Activated CD4-positive, alpha-beta memory T cell treated with anti-CD3 and anti-CD28 coated beads, Interleukin-2, amount 10 ng/mL, durations not matched to agents 7 days and 5 days (primary cell): Measurements from ENCODE around the gene SMPD2. TPM values are rescaled to one million over a fixed set of nuclear protein-coding genes. Genes with fewer than 3 reads are reported as not detected.
"Not testable (repeated sequence)": the region's sequence is repeated elsewhere in the genome, so short reads cannot be mapped to it uniquely, and the experiment has no call there.

Experiments
- CTCF ChIA-PET: fragments of 350-600 bp; sonication (Branson Sonifier 250); formaldehyde crosslinking; loops from one replicate; lab custom pipeline; 2021; ENCODE audit warnings: antibody characterized with exemption, inconsistent platforms; lab: Charles Lee
- POLR2A ChIA-PET: fragments of 350-600 bp; sonication (Branson Sonifier 250); formaldehyde crosslinking; loops from one replicate; lab custom pipeline; 2021; ENCODE audit warnings: antibody characterized with exemption; lab: Charles Lee
- DNase-seq: peaks from one replicate; pipeline ENCODE4 v3.0.0-alpha.2; 2020
- H3K27ac Mint-ChIP-seq: one replicate; pipeline ENCODE4 v1.8.0; 2021; ENCODE audit warnings: mild to moderate bottlenecking, mixed read lengths
- H3K27me3 Mint-ChIP-seq: one replicate; pipeline ENCODE4 v1.8.0; 2021; ENCODE audit warnings: mixed read lengths
- H3K36me3 Mint-ChIP-seq: one replicate; pipeline ENCODE4 v1.8.0; 2021; ENCODE audit warnings: low read depth, mixed read lengths
- H3K4me1 Mint-ChIP-seq: one replicate; pipeline ENCODE4 v1.8.0; 2021; ENCODE audit warnings: mixed read lengths
- H3K4me3 Mint-ChIP-seq: one replicate; pipeline ENCODE4 v1.8.0; 2021; ENCODE audit warnings: mild to moderate bottlenecking, mixed read lengths
- H3K9me3 Mint-ChIP-seq: one replicate; pipeline ENCODE4 v1.8.0; 2021; ENCODE audit warnings: mixed read lengths
- total RNA-seq, 2 experiments: library from RNA; stranded (reverse); gene quantifications; one replicate each; pipeline ENCODE4 v1.2.3, GENCODE V29; 2021

SMPD2 gene
- total RNA-seq, 2 experiments from 2014 or later = 15.9 to 16.9 TPM

DNA sequence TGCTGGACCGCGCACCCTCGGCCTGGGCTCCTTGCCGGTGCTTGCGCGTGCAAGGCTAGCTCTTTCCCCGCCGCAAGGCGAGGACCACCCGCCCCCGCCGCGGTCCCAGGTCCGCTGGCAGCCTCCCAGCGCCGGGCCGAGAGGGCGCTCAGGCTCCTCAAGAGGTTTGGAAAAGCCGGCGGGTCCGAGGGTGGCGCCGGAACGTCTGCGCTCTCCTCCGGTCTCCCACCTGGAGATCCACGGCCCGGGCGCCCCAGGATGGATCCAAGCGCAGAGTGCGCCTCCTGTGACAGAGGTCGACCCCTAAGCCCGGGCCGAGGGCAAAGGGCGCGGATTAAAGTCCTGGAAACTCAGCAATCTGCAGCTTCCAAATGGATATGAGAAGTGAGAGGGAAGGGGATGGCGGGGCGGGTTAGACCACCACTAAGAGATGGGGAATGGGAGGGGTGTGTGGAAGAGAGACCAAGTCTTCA, 15.6 kb downstream of the SMPD2 start:
- H3K4me1 Mint-ChIP-seq = peaks cover 78% of the 10 kb centered on the region
- no peaks in the 10 kb centered on the region for H3K9me3 Mint-ChIP-seq
- CTCF ChIA-PET = interaction anchor here (0.6 to 6.6 kb wide), 11 partner anchors 9 to 1152 kb away, joined by 3 to 36 read pairs (median 5); partner anchors contain the start of genes CD164, PPIL6 and SMPD2
- H3K27me3 Mint-ChIP-seq = no peaks in the 10 kb centered on the region
- peak overlapping the region; percentile 97 for H3K4me3 Mint-ChIP-seq
- H3K36me3 Mint-ChIP-seq = peaks cover 35% of the 10 kb centered on the region
- peak overlapping the region; percentile 69 for H3K27ac Mint-ChIP-seq
- POLR2A ChIA-PET = interaction anchor here (0.6 to 13.3 kb wide), 11 partner anchors 13 to 361 kb away, joined by 3 to 243 read pairs (median 14); partner anchors contain the start of genes AK9, CD164, CEP57L1 and FIG4
- no peak for DNase-seq

DNA sequence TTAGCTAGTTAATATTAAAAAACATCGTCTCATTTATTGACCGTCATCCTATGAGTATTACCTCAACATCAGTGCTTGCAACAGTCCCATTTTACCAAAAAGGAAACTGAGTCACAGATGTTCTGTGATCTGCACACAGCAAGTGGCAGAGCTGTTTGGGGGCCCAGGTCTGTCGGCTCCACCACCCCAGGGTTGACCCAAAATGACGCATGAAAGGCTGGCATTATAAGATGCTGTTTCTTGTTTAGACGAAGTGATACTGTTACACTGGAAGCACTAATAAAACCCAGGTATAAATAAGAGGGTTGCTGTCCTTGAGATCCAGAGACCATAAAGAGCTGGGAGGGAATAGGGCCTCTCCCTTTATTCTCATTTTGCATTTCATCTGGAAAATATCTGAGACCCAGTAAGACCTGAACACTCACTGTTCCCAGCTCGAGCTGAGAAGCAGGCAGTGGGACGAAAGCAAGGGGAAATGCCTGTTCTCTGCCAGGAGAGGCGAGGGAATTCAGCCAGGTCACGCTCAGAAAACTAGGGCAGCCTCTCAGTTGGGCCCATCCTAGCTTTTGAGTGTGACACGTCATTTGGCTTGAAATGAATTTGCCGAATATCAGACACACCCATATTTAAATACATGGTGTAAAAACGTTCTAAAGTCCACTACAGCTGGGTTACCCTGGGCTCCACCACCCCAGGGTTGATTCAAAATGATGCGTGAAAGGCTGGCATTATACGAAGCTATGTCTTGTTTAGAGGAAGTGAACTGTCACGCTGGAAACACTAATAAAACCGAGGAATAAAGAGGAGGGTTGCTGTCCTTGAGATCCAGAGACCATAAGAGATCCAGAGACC, 16.4 kb downstream of the SMPD2 start:
- peak overlapping the region; percentile 97 for H3K4me3 Mint-ChIP-seq
- H3K4me1 Mint-ChIP-seq = peaks cover 75% of the 10 kb centered on the region
- no peak for DNase-seq
- H3K27ac Mint-ChIP-seq = peak overlapping the region; percentile 69
- no peaks in the 10 kb centered on the region for H3K27me3 Mint-ChIP-seq
- POLR2A ChIA-PET = interaction anchor here (1.1 to 13.3 kb wide), 7 partner anchors 13 to 83 kb away, joined by 3 to 243 read pairs (median 45); partner anchors contain the start of genes CD164, PPIL6, SMPD2 and ZBTB24
- peaks cover 35% of the 10 kb centered on the region for H3K36me3 Mint-ChIP-seq
- CTCF ChIA-PET = interaction anchor here (0.6 to 6.6 kb wide), 11 partner anchors 8 to 1151 kb away, joined by 3 to 36 read pairs (median 5); partner anchors contain the start of genes CD164, PPIL6 and SMPD2
- H3K9me3 Mint-ChIP-seq = peaks cover 3% of the 10 kb centered on the region

DNA sequence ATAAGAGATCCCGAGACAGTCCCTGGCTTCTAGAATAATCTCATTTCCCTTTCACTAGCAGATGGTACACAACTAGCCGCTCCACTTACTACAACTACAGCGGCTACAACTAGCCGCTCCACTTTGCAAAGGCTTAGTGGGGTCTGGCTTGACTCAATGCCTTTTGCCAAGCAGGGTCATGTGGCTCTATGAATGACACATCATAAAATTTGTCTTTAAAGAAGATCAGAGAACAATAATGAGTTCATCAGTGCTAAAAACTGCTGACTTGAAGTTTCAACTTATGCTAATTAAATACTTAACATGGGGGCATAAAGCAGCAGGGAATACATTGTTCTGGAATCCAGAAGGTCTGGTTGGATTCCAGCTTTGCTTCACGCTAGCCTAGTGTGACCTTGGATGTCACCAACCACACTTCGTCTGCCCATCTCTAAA, 17.1 kb downstream of the SMPD2 start:
- Mint-ChIP-seq H3K4me1 (peaks cover 75% of the 10 kb centered on the region), H3K9me3 (peaks cover 3% of the 10 kb centered on the region), H3K27ac (peak overlapping the region; percentile 69), H3K27me3 (no peaks in the 10 kb centered on the region), H3K4me3 (peak overlapping the region; percentile 97), H3K36me3 (peaks cover 36% of the 10 kb centered on the region)
- no peak for DNase-seq
- ChIA-PET CTCF (interaction anchor here (0.6 to 3.8 kb wide), 4 partner anchors 34 to 236 kb away, joined by 3 to 19 read pairs (median 10); partner anchors contain the start of gene CD164), POLR2A (interaction anchor here (1.1 to 13.3 kb wide), 6 partner anchors 14 to 84 kb away, joined by 3 to 243 read pairs (median 84); partner anchors contain the start of genes CD164, PPIL6, SMPD2 and ZBTB24)

DNA sequence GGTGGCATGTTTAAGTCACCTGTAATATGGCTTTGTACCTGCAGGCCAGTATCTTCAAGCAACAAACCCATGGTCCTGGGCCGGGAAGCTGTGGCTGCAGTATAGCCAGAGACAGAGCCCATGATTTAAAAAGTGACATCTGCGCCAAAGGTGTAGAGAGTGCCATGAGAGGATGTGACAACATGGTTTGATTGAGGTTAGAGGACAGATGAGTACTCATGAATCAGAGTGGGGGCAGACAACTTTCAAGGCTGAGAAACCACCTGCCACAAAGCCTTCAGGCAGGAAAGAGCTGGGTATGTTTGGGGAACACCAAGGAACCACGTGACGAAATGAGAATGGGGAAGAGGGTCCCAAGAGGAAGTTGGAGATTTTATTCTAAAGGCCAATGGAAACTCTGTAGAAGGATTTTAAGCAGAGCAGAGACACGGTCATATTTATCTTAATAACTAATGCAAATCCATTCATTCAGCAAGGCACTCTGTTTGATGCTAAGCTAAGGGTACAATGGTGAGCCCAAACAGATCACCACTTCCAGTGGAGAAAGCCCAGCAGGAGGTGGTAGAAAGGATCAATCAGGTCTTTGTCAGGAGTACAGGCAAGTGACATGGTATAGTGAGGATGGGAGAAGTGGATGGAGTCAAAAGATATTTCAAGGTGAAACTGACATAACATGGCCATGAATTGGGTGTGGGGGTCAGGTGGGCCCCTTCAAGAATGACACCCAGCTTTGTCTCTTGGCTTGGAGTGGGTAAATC, 18.4 kb downstream of the SMPD2 start:
- DNase-seq = peak; percentile 59
- peaks cover 39% of the 10 kb centered on the region for H3K36me3 Mint-ChIP-seq
- no peaks in the 10 kb centered on the region for H3K27me3 Mint-ChIP-seq
- peaks cover 63% of the 10 kb centered on the region for H3K4me1 Mint-ChIP-seq
- peak overlapping the region; percentile 69 for H3K27ac Mint-ChIP-seq
- H3K9me3 Mint-ChIP-seq = peaks cover 3% of the 10 kb centered on the region
- ChIA-PET POLR2A (interaction anchor here (0.7 to 13.3 kb wide), 11 partner anchors 10 to 365 kb away, joined by 3 to 243 read pairs (median 4); partner anchors contain the start of genes CD164, PPIL6, SMPD2 and ZBTB24), CTCF (interaction anchor here (0.9 to 3.3 kb wide), 5 partner anchors 21 to 581 kb away, joined by 3 to 12 read pairs (median 5); partner anchors contain the start of gene CD164)
- H3K4me3 Mint-ChIP-seq = no peak overlapping the region

DNA sequence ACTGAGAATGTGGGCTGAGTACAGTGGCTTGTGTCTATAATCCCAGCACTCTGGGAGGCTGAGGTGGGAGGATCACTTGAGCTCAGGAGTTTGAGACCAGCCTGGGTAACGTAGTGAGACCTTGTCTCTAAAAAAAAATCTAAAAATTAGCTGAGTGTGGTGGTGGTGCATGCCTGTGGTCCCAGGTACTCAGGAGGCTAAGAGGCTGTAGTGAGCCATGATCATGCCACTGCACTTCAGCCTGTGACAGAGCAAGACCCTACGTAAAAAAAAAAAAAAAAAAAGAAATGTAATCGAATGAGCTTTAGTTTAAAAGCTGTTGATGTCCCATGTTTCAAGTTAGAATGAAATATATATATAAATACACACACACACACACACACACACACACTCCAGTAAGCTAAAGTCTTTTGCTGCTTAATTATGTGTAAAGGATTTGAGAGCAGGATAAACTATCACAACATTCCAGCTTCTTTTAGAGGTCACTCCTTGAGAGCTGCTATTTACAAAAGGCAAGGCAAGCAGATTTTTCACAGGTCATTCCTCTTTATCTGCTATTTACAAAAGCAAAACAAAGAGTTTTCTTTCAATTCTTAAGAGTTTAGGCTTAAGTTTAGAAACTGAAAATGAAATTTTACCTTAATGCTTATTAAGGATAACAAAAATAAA, 19.8 kb downstream of the SMPD2 start:
- ChIA-PET CTCF (interaction anchor here (1.0 to 3.3 kb wide), 5 partner anchors 18 to 579 kb away, joined by 3 to 12 read pairs (median 5); partner anchors contain the start of gene CD164), POLR2A (interaction anchor here (0.9 to 13.3 kb wide), 6 partner anchors 10 to 366 kb away, joined by 3 to 243 read pairs (median 71); partner anchors contain the start of genes CD164, PPIL6, SMPD2 and ZBTB24)
- no peak for DNase-seq
- H3K27ac Mint-ChIP-seq = no peak overlapping the region
- H3K27me3 Mint-ChIP-seq = no peaks in the 10 kb centered on the region
- H3K4me1 Mint-ChIP-seq = peaks cover 61% of the 10 kb centered on the region
- peaks cover 3% of the 10 kb centered on the region for H3K9me3 Mint-ChIP-seq
- no peak overlapping the region for H3K4me3 Mint-ChIP-seq
- H3K36me3 Mint-ChIP-seq = peaks cover 38% of the 10 kb centered on the region

DNA sequence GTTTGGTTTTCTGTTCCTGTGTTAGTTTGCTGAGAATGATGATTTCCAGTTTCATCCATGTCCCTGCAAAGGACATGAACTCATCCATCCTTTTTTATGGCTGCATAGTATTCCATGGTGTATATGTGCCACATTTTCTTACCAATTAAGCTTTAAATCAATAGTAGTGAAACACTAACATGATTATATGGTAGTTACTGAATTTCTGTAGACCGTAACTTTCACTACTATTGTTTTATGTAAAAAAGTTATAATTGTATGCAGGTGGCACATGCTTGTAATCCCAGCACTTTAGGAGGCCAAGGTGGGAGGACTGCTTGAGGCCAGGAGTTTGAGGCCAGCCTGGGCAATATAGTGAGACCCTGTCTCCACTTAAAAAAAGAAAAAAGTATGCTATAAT, 20.7 kb downstream of the SMPD2 start:
- DNase-seq, H3K27ac Mint-ChIP-seq, H3K9me3 Mint-ChIP-seq, H3K4me3 Mint-ChIP-seq, H3K27me3 Mint-ChIP-seq: not testable (repeated sequence)
- POLR2A ChIA-PET = interaction anchor here (0.8 to 13.3 kb wide), 4 partner anchors 18 to 78 kb away, joined by 5 to 243 read pairs (median 132); partner anchors contain the start of genes CD164, PPIL6, SMPD2 and ZBTB24
- peaks cover 46% of the 10 kb centered on the region for H3K36me3 Mint-ChIP-seq
- CTCF ChIA-PET = interaction anchor here (1.2 kb wide), 1 partner anchor 17 kb away, joined by 3 read pairs; no protein-coding TSS in a partner anchor
- H3K4me1 Mint-ChIP-seq = peaks cover 66% of the 10 kb centered on the region

DNA sequence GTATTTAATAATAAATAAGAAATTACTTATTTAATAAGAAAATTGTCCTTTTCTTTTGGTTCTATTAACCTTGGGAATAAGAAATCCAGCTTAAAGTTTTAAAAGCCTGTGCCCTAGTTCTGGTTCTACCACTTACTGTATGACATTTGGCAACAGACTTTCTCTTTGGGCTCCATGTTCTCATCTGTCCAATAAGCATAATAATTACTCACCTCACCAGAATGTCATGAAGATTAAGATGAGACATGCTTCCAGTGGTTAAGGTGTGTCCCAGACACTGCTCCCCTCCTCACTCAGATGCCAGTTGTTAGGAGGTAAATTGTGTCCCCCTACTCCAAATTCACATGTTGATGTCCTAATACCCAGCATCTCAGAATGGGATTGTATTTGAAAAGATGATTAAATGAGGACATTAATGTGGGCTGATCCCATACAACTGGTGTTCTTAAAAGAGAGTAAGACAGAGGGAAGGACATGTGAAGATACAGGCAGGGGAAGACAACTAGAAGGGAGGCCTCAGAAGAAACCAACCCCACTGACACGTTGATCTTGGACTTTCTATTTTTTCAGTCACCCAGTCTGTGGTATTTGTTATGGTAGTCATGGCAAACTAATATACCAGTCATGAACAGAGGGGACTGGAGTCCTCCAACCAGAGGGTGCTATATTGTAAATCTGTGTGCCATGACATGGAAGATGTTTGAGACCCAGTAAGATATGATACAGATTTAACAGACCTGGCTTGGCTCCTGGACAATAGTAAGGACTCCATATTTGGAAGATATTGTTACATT, 21.4 kb downstream of the SMPD2 start:
- ChIA-PET POLR2A (interaction anchor here (0.8 to 13.3 kb wide), 4 partner anchors 17 to 79 kb away, joined by 5 to 243 read pairs (median 66); partner anchors contain the start of genes CD164, PPIL6 and SMPD2), CTCF (interaction anchor here (2.0 kb wide), 1 partner anchor 20 kb away, joined by 4 read pairs; no protein-coding TSS in a partner anchor)
- Mint-ChIP-seq H3K36me3 (peaks cover 51% of the 10 kb centered on the region), H3K4me1 (peaks cover 59% of the 10 kb centered on the region), H3K9me3 (peaks cover 3% of the 10 kb centered on the region), H3K27me3 (no peaks in the 10 kb centered on the region), H3K4me3 (no peak overlapping the region), H3K27ac (no peak overlapping the region)
- DNase-seq = no peak

DNA sequence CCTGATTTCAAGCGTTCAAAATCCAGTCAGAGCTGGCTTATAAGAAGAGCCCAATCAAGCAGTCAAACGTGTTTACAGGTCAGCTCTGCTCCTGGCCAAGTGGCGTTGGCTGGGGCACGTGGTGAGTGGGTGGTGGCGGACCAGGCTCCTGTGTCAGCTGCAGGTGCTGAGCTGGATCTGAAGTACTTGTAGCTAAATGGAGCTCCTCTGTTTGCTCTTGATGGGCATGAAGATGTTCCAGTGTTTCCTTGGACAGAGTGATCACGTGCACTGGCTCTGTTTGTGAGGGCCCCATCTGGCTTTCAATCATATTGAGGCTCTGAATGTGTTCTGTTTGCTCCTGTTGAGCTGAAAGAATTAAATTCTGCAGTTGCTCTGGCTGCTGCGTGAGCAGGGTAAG, 25.2 kb downstream of the SMPD2 start:
- CTCF ChIA-PET = interaction anchor here (1.4 to 1.6 kb wide), 2 partner anchors 9 to 17 kb away, joined by 3 read pairs; partner anchors contain the start of gene ZBTB24
- no peak for DNase-seq
- Mint-ChIP-seq H3K9me3 (peaks cover 3% of the 10 kb centered on the region), H3K36me3 (peaks cover 86% of the 10 kb centered on the region), H3K4me1 (peaks cover 39% of the 10 kb centered on the region), H3K27me3 (no peaks in the 10 kb centered on the region), H3K27ac (no peak overlapping the region), H3K4me3 (no peak overlapping the region)
- POLR2A ChIA-PET = interaction anchor here (0.7 to 0.8 kb wide), 3 partner anchors 10 to 26 kb away, joined by 3 read pairs; no protein-coding TSS in a partner anchor

DNA sequence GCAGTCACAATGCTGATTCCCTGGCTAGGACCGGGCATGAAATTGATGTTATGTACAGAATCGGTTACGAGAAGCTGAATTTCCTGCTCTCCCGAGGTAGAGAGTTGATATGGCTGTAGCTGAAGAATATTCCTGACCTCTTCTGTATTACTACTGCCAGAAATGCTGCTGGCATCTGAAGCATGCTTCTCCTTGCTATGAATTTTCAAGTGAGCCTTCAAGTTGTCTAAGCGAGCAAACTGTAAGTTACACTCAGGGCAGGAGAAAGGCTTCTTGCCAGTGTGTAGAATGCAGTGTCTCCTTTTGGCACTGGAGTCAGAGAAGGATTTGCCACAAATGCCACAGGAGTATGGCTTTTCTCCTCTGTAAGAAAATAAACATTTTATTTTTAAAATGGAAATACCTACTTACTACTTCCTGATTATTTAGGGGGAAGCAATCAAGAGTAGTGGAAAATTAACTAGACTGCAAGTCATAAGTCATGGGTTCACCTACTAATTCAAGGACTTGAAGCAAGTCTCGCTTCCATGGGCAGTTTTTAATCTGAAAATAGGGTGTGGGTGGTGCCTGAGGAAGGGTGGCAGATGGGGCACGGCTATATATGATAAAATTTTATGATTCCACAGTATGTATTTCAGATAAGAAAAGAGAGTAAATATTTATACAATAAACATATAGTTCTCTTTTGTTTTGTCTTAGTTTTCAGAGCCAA, 25.8 kb downstream of the SMPD2 start:
- Mint-ChIP-seq H3K4me1 (peaks cover 42% of the 10 kb centered on the region), H3K9me3 (peaks cover 3% of the 10 kb centered on the region), H3K27me3 (no peaks in the 10 kb centered on the region), H3K4me3 (no peak overlapping the region), H3K36me3 (peaks cover 86% of the 10 kb centered on the region), H3K27ac (no peak overlapping the region)
- POLR2A ChIA-PET = interaction anchor here (0.7 to 0.8 kb wide), 3 partner anchors 10 to 25 kb away, joined by 3 read pairs; no protein-coding TSS in a partner anchor
- DNase-seq = no peak
- CTCF ChIA-PET = no interaction called here

DNA sequence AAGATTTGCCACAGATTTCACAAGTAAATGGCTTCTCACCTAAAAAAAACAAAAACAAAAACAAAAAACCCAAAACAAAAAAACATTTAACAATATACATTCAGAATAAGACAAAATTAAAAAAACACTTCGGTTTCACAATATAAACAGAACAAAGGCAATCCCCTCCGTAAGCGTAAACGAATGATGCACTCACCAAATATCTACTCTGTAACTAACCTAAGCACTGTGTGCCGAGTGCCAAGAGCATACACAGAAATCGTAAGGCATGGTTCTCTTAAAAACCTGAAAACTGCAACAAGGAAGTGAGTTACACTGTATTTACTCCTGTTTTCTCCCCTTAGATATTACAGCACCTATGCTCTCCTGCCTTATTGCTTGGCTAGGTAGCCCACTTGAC, 27.2 kb downstream of the SMPD2 start:
- peaks cover 88% of the 10 kb centered on the region for H3K36me3 Mint-ChIP-seq
- no peak overlapping the region for H3K27ac Mint-ChIP-seq
- peaks cover 47% of the 10 kb centered on the region for H3K4me1 Mint-ChIP-seq
- no peak for DNase-seq
- no peaks in the 10 kb centered on the region for H3K27me3 Mint-ChIP-seq
- CTCF ChIA-PET = no interaction called here
- POLR2A ChIA-PET = no interaction called here
- no peaks in the 10 kb centered on the region for H3K9me3 Mint-ChIP-seq
- H3K4me3 Mint-ChIP-seq = no peak overlapping the region
